Measurements from ENCODE around the gene NPEPPS. TPM values are rescaled to one million over a fixed set of nuclear protein-coding genes. Genes with fewer than 3 reads are reported as not detected.

The NPEPPS gene
- total and polyA plus RNA-seq, 2 experiments from 2014 or later: 97.6 to 104 TPM

- H3K27ac ChIP-seq: no peak overlapping the region
- peaks cover 27% of the 10 kb centered on the region for H3K79me2 ChIP-seq
- peaks cover 10% of the 10 kb centered on the region for H4K20me1 ChIP-seq (ENCODE audit: insufficient read depth, poor library complexity, severe bottlenecking)
- no peaks in the 10 kb centered on the region for H3K4me1 ChIP-seq (ENCODE audit: insufficient read depth)
- no peaks in the 10 kb centered on the region for H3K27me3 ChIP-seq
- no peak overlapping the region for H2AFZ ChIP-seq
- no peak for TF ChIP-seq EZH2phosphoT487 (IDR thresholded peaks at IDR 0.05; ENCODE audit: low read depth, severe bottlenecking, unreplicated experiment)
- TF ChIP-seq CTCF (IDR thresholded peaks at IDR 0.05; ENCODE audit: poor library complexity): peak; percentile 71
- TF ChIP-seq EZH2 (IDR thresholded peaks at IDR 0.05; ENCODE audit: borderline replicate concordance): no peak
- H3K4me2 ChIP-seq: no peak overlapping the region
- DNase-seq (ENCODE audit: low spot score): peak; percentile 74
- H3K9me2 ChIP-seq (replicated peaks; ENCODE audit: insufficient read depth): no peaks in the 10 kb centered on the region
- no peak overlapping the region for H3K4me3 ChIP-seq
- 59% methylated on average over 6 of the region's 6 CpGs for WGBS (ENCODE audit: low lambda C conversion rate, missing lambda C conversion rate)
- peaks cover 19% of the 10 kb centered on the region for H3K36me3 ChIP-seq (replicated peaks; ENCODE audit: insufficient read depth, low read depth)
- H3K9me3 ChIP-seq (ENCODE audit: low read depth): no peaks in the 10 kb centered on the region
Observed at GRCh38 chr17:47663912-47664623, 133.2 kb downstream of the NPEPPS start.

GRCh38 chr17:47664624-47664941 is 133.7 kb downstream of the NPEPPS start:
- DNase-seq (ENCODE audit: low spot score): no peak
- Histone ChIP-seq H3K9me3 (ENCODE audit: low read depth) (no peaks in the 10 kb centered on the region), H3K36me3 (replicated peaks; ENCODE audit: insufficient read depth, low read depth) (peaks cover 22% of the 10 kb centered on the region), H3K27ac (no peak overlapping the region), H4K20me1 (ENCODE audit: insufficient read depth, poor library complexity, severe bottlenecking) (peaks cover 10% of the 10 kb centered on the region), H3K9me2 (replicated peaks; ENCODE audit: insufficient read depth) (no peaks in the 10 kb centered on the region), H3K27me3 (no peaks in the 10 kb centered on the region), H3K4me2 (no peak overlapping the region), H3K4me3 (no peak overlapping the region), H3K79me2 (peaks cover 22% of the 10 kb centered on the region), H3K4me1 (ENCODE audit: insufficient read depth) (no peaks in the 10 kb centered on the region), H2AFZ (no peak overlapping the region)
- no peak for TF ChIP-seq EZH2phosphoT487 (IDR thresholded peaks at IDR 0.05; ENCODE audit: low read depth, severe bottlenecking, unreplicated experiment)
- TF ChIP-seq EZH2 (IDR thresholded peaks at IDR 0.05; ENCODE audit: borderline replicate concordance): no peak
- TF ChIP-seq CTCF (IDR thresholded peaks at IDR 0.05; ENCODE audit: poor library complexity): no peak

DNA sequence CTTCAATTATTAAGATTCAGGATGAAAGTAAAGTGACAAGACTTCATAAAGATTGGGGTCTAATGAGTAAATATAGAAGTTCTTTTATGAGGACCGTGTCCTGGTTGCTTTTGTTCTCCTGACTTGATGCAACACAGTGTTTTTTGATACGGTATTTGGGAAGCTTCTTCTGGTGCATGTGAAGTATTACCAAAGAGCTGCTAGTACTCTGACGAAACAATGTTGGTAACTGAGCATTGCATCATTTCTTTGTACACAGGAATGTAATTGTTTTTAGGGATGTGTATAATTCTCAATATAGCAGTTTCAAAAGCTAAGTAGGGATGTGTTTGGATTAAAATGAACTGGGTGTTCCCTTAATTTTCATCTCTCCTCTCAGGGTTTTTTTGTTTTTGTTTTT is 134.7 kb downstream of the NPEPPS start:
- Histone ChIP-seq H4K20me1 (ENCODE audit: insufficient read depth, poor library complexity, severe bottlenecking) (peaks cover 10% of the 10 kb centered on the region), H3K9me2 (replicated peaks; ENCODE audit: insufficient read depth) (no peaks in the 10 kb centered on the region), H3K4me1 (ENCODE audit: insufficient read depth) (no peaks in the 10 kb centered on the region), H3K4me3 (no peak overlapping the region), H3K79me2 (peaks cover 19% of the 10 kb centered on the region), H3K36me3 (replicated peaks; ENCODE audit: insufficient read depth, low read depth) (peaks cover 25% of the 10 kb centered on the region), H3K9me3 (ENCODE audit: low read depth) (no peaks in the 10 kb centered on the region), H2AFZ (no peak overlapping the region), H3K27me3 (no peaks in the 10 kb centered on the region), H3K27ac (no peak overlapping the region), H3K4me2 (no peak overlapping the region)
- 87% methylated on average over 3 of the region's 3 CpGs for WGBS (ENCODE audit: low lambda C conversion rate, missing lambda C conversion rate)
- DNase-seq (ENCODE audit: low spot score): no peak
- TF ChIP-seq EZH2phosphoT487 (IDR thresholded peaks at IDR 0.05; ENCODE audit: low read depth, severe bottlenecking, unreplicated experiment): no peak
- no peak for TF ChIP-seq EZH2 (IDR thresholded peaks at IDR 0.05; ENCODE audit: borderline replicate concordance)
- no peak for TF ChIP-seq CTCF (IDR thresholded peaks at IDR 0.05; ENCODE audit: poor library complexity)
